Femur (tissue), 1 donor: ENCODE results near the gene MYORG.
"Not testable (repeated sequence)": the region's sequence is repeated elsewhere in the genome, so short reads cannot be mapped to it uniquely, and the experiment has no call there.

ENCODE experiments used
- DNase-seq: peaks from one replicate; pipeline ENCODE4 v3.0.0-alpha.2; 2017

The MYORG gene

GRCh38 chr9:34368796-34369195 lies 7.9 kb downstream of the MYORG start:
- DNase-seq = not testable (repeated sequence)

- not testable (repeated sequence) for DNase-seq
These were observed 8.8 kb downstream of the MYORG start for GRCh38 chr9:34367751-34368410.

- no peak for DNase-seq
These were observed 10.3 kb downstream of the MYORG start for GRCh38 chr9:34366365-34366764.

- DNase-seq = no peak
These were observed 11.4 kb downstream of the MYORG start for GRCh38 chr9:34365282-34365681.

- DNase-seq = peak; percentile 77
These were observed 12.9 kb downstream of the MYORG start for GRCh38 chr9:34363619-34364351.

GRCh38 chr9:34362614-34363214 lies 14.0 kb downstream of the MYORG start:
- no peak for DNase-seq

- not testable (repeated sequence) for DNase-seq
These were observed 23.7 kb downstream of the MYORG start for GRCh38 chr9:34352957-34353356.

GRCh38 chr9:34352122-34352652 lies 24.5 kb downstream of the MYORG start:
- DNase-seq = not testable (repeated sequence)

GRCh38 chr9:34349324-34349723 lies 27.4 kb downstream of the MYORG start:
- DNase-seq = no peak

- no peak for DNase-seq
These were observed 28.9 kb downstream of the MYORG start for GRCh38 chr9:34347800-34348158.

GRCh38 chr9:34346873-34347799 lies 29.6 kb downstream of the MYORG start:
- DNase-seq = no peak

GRCh38 chr9:34343605-34344004 lies 33.1 kb downstream of the MYORG start:
- no peak for DNase-seq

GRCh38 chr9:34343090-34343489 lies 33.6 kb downstream of the MYORG start:
- peak; percentile 88 for DNase-seq

- DNase-seq = peak; percentile 61
These were observed 34.9 kb downstream of the MYORG start for GRCh38 chr9:34341659-34342295.

- no peak for DNase-seq
These were observed 37.9 kb downstream of the MYORG start for GRCh38 chr9:34338665-34339385.

- not testable (repeated sequence) for DNase-seq
These were observed 38.6 kb downstream of the MYORG start for GRCh38 chr9:34338079-34338478.

GRCh38 chr9:34337403-34337802 lies 39.3 kb downstream of the MYORG start:
- DNase-seq = no peak

- DNase-seq = no peak
These were observed 41.3 kb downstream of the MYORG start for GRCh38 chr9:34335376-34335775.

- no peak for DNase-seq
These were observed 41.8 kb downstream of the MYORG start for GRCh38 chr9:34334916-34335315.

- no peak for DNase-seq
These were observed 42.3 kb downstream of the MYORG start for GRCh38 chr9:34334337-34334824.

GRCh38 chr9:34333836-34334235 lies 42.9 kb downstream of the MYORG start:
- DNase-seq = no peak
